Mesenchymal stem cell (in vitro differentiated cells and primary cell): ENCODE measurements around the gene PASK.
A peak's percentile ranks its signal among the peaks of the same experiment; 100 is the strongest.

Experiments used
- DNase-seq: peaks from one replicate; pipeline ENCODE4 v3.0.0-alpha.2; 2013
- H2AFZ ChIP-seq: one replicate; pipeline ENCODE4 v1.6.1; 2013; ENCODE audit warnings: low read depth, mild to moderate bottlenecking, control low read depth, inconsistent platforms, low read length, moderate library complexity
- H2AK5ac ChIP-seq: 2 replicates; pipeline ENCODE4 v1.6.1; 2013; ENCODE audit warnings: low read length, moderate library complexity, mild to moderate bottlenecking, inconsistent platforms; ENCODE audit not compliant: severe bottlenecking
- H2BK120ac ChIP-seq: one replicate; pipeline ENCODE4 v1.6.1; 2013; ENCODE audit warnings: low read depth, mild to moderate bottlenecking, inconsistent platforms, low read length, moderate library complexity
- H2BK12ac ChIP-seq, 2 experiments: one replicate each; pipeline ENCODE4 v1.6.1; 2013; ENCODE audit warnings: inconsistent platforms in 2 of 2, low read length in 2 of 2, mild to moderate bottlenecking in 2 of 2, moderate library complexity in 2 of 2, control low read depth in 1 of 2
- H2BK15ac ChIP-seq: one replicate; pipeline ENCODE4 v1.6.1; 2013; ENCODE audit warnings: mild to moderate bottlenecking, low read depth, inconsistent platforms; ENCODE audit not compliant: poor library complexity, severe bottlenecking
- H2BK5ac ChIP-seq: 2 replicates; pipeline ENCODE4 v1.6.1; 2013; ENCODE audit warnings: low read depth, mild to moderate bottlenecking, low read length, control low read depth, inconsistent platforms; ENCODE audit not compliant: poor library complexity, severe bottlenecking
- H3K14ac ChIP-seq, 2 experiments: one replicate each; pipeline ENCODE4 v1.6.1; 2013; ENCODE audit warnings: inconsistent platforms in 2 of 2, low read length in 2 of 2, control low read depth in 1 of 2, mild to moderate bottlenecking in 1 of 2, moderate library complexity in 1 of 2
- H3K18ac ChIP-seq, 2 experiments: one replicate each; pipeline ENCODE4 v1.6.1; 2013; ENCODE audit warnings: inconsistent platforms in 2 of 2, low read length in 2 of 2, control low read depth in 1 of 2, low read depth in 1 of 2, mild to moderate bottlenecking in 1 of 2
- H3K23ac ChIP-seq, 2 experiments: one replicate each; pipeline ENCODE4 v1.6.1; 2013; ENCODE audit warnings: inconsistent platforms in 2 of 2, low read length in 2 of 2, mild to moderate bottlenecking in 2 of 2, moderate library complexity in 2 of 2, control low read depth in 1 of 2
- H3K27ac ChIP-seq: 2 replicates; pipeline ENCODE4 v1.5.1; 2013; ENCODE audit warnings: mild to moderate bottlenecking, moderate library complexity, low read length, control low read depth, inconsistent platforms; ENCODE audit not compliant: poor library complexity, severe bottlenecking
- H3K27me3 ChIP-seq, 2 experiments: 2 replicates each; pipeline versions ENCODE4 v1.6.1 to v1.7.0; 2013; ENCODE audit warnings: low read length in 2 of 2, mild to moderate bottlenecking in 2 of 2, moderate library complexity in 2 of 2, control low read depth in 1 of 2, inconsistent platforms in 1 of 2; ENCODE audit not compliant: control insufficient read depth in 1 of 2, insufficient read depth in 1 of 2
- H3K36me3 ChIP-seq, 2 experiments: 2 replicates each; pipeline versions ENCODE4 v1.6.1 to v1.7.0; 2013; ENCODE audit warnings: low read length in 2 of 2, control low read depth in 1 of 2, inconsistent platforms in 1 of 2, low read depth in 1 of 2, mild to moderate bottlenecking in 1 of 2; ENCODE audit not compliant: insufficient read depth in 2 of 2, control insufficient read depth in 1 of 2
- H3K4ac ChIP-seq, 2 experiments: one replicate each; pipeline ENCODE4 v1.6.1; 2013; ENCODE audit warnings: inconsistent platforms in 2 of 2, low read length in 2 of 2, mild to moderate bottlenecking in 2 of 2, moderate library complexity in 2 of 2, control low read depth in 1 of 2, low read depth in 1 of 2
- H3K4me1 ChIP-seq: 2 replicates; pipeline ENCODE4 v1.6.1; 2013; ENCODE audit warnings: low read depth, low read length, control low read depth; ENCODE audit not compliant: control insufficient read depth, insufficient read depth
- H3K4me2 ChIP-seq: 2 replicates; pipeline ENCODE4 v1.6.1; 2013; ENCODE audit warnings: low read length, mild to moderate bottlenecking, inconsistent platforms; ENCODE audit not compliant: poor library complexity, severe bottlenecking
- H3K4me3 ChIP-seq, 2 experiments: 2 replicates each; pipeline versions ENCODE4 v1.5.1 to v1.7.0; 2013; ENCODE audit warnings: low read length in 2 of 2, mild to moderate bottlenecking in 2 of 2, control low read depth in 1 of 2, low read depth in 1 of 2; ENCODE audit not compliant: insufficient read depth in 1 of 2
- H3K79me1 ChIP-seq: replicated peaks from 2 replicates; pipeline ENCODE4 v1.6.1; 2013; ENCODE audit warnings: mild to moderate bottlenecking, control low read depth, low read length, inconsistent platforms; ENCODE audit not compliant: poor library complexity, severe bottlenecking
- H3K9ac ChIP-seq: 2 replicates; pipeline ENCODE4 v1.7.0; 2013; ENCODE audit warnings: mild to moderate bottlenecking, low read length, moderate library complexity
- H3K9me3 ChIP-seq: 2 replicates; pipeline ENCODE4 v1.7.0; 2013; ENCODE audit warnings: mild to moderate bottlenecking, low read length; ENCODE audit not compliant: control insufficient read depth
- H4K8ac ChIP-seq: one replicate; pipeline ENCODE4 v1.6.1; 2013; ENCODE audit warnings: inconsistent platforms, mild to moderate bottlenecking, low read length, moderate library complexity
- H4K91ac ChIP-seq: one replicate; pipeline ENCODE4 v1.6.1; 2013; ENCODE audit warnings: mild to moderate bottlenecking, low read length, inconsistent platforms
- WGBS: methylation state at CpG from one replicate; pipeline ENCODE4 v1.1.7; 2013; ENCODE audit warnings: mixed read lengths; 5-methylcytosine and 5-hydroxymethylcytosine counted together

Gene PASK

GRCh38 chr2:241168366-241168765 is 19.1 kb upstream of the PASK start:
- Histone ChIP-seq H3K36me3 (peaks cover 56 to 82% of the 10 kb centered on the region in 2 experiments), H3K4me2 (no peak overlapping the region), H3K27me3 (no peaks in the 10 kb centered on the region), H4K91ac (no peak overlapping the region), H3K9me3 (peaks cover 21% of the 10 kb centered on the region), H3K23ac (no peak overlapping the region), H2BK15ac (no peak overlapping the region), H3K4ac (no peak overlapping the region), H2BK12ac (no peak overlapping the region), H3K4me3 (no peak overlapping the region), H4K8ac (no peak overlapping the region), H3K18ac (no peak overlapping the region), H2BK5ac (no peak overlapping the region), H3K79me1 (no peaks in the 10 kb centered on the region), H3K27ac (no peak overlapping the region), H3K14ac (no peak overlapping the region), H2AK5ac (no peak overlapping the region), H2AFZ (no peak overlapping the region), H3K9ac (no peak overlapping the region), H2BK120ac (no peak overlapping the region), H3K4me1 (no peaks in the 10 kb centered on the region)
- WGBS: 96% methylated on average over 15 of the region's 15 CpGs
- no peak for DNase-seq

- H3K18ac ChIP-seq: no peak overlapping the region
- no peaks in the 10 kb centered on the region for H3K27me3 ChIP-seq
- H3K9me3 ChIP-seq: no peaks in the 10 kb centered on the region
- H3K4ac ChIP-seq: no peak overlapping the region
- H3K23ac ChIP-seq: no peak overlapping the region
- H2BK15ac ChIP-seq: no peak overlapping the region
- H3K79me1 ChIP-seq: peaks cover 3% of the 10 kb centered on the region
- no peak overlapping the region for H4K91ac ChIP-seq
- 78% methylated on average over 3 of the region's 3 CpGs for WGBS
- H2BK120ac ChIP-seq: no peak overlapping the region
- H3K14ac ChIP-seq: no peak overlapping the region
- peaks cover 57 to 73% of the 10 kb centered on the region in 2 experiments for H3K36me3 ChIP-seq
- no peak overlapping the region for H3K4me3 ChIP-seq
- H2AFZ ChIP-seq: no peak overlapping the region
- H3K4me1 ChIP-seq: peaks cover 3% of the 10 kb centered on the region
- no peak overlapping the region for H2BK12ac ChIP-seq
- H3K27ac ChIP-seq: no peak overlapping the region
- H2BK5ac ChIP-seq: no peak overlapping the region
- H4K8ac ChIP-seq: no peak overlapping the region
- no peak overlapping the region for H3K9ac ChIP-seq
- no peak overlapping the region for H2AK5ac ChIP-seq
- no peak for DNase-seq
- H3K4me2 ChIP-seq: no peak overlapping the region
Measured at GRCh38 chr2:241163601-241164118, 14.4 kb upstream of the PASK start.

- Histone ChIP-seq H3K27me3 (no peaks in the 10 kb centered on the region), H3K9ac (peak overlapping the region; percentile 38), H3K36me3 (peaks cover 50 to 71% of the 10 kb centered on the region in 2 experiments), H3K23ac (no peak overlapping the region), H2BK120ac (no peak overlapping the region), H3K27ac (no peak overlapping the region), H3K79me1 (peaks cover 6% of the 10 kb centered on the region), H2AK5ac (no peak overlapping the region), H4K91ac (no peak overlapping the region), H3K14ac (no peak overlapping the region), H2AFZ (no peak overlapping the region), H3K9me3 (no peaks in the 10 kb centered on the region), H4K8ac (peak overlapping the region; percentile 14), H3K4me1 (peaks cover 7% of the 10 kb centered on the region), H3K4ac (no peak overlapping the region), H2BK15ac (no peak overlapping the region), H3K4me2 (no peak overlapping the region), H2BK5ac (no peak overlapping the region), H3K4me3 (peak overlapping the region in 1 of 2 experiments; percentile 6), H3K18ac (no peak overlapping the region), H2BK12ac (no peak overlapping the region)
- peak; percentile 33 for DNase-seq
- 75% methylated on average over 9 of the region's 9 CpGs for WGBS
Measured at GRCh38 chr2:241161646-241162281, 12.5 kb upstream of the PASK start.

DNA sequence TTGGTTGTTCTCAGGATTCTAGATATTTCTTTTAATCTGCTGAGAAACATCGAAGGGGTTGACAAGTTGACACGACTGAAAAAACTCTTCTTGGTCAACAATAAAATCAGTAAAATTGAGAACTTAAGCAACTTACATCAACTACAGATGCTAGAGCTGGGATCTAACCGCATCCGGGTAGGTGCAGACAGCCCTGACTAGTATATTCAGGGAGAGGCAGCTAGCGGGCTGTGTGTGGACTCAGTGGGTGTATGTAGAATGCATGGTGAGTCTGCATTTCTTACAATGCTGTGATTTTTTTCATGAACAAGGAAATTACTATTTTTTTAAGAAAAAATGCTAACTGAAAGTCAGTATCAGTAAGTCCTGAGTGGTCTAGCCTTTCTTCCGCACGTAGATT is 11.0 kb upstream of the PASK start:
- Histone ChIP-seq H3K79me1 (peaks cover 10% of the 10 kb centered on the region), H3K4me3 (no peak overlapping the region), H3K4me1 (peaks cover 8% of the 10 kb centered on the region), H3K36me3 (peaks cover 45 to 60% of the 10 kb centered on the region in 2 experiments), H2AFZ (no peak overlapping the region), H3K4ac (no peak overlapping the region), H3K14ac (no peak overlapping the region), H2BK15ac (no peak overlapping the region), H2BK120ac (no peak overlapping the region), H3K9ac (no peak overlapping the region), H2AK5ac (no peak overlapping the region), H4K91ac (no peak overlapping the region), H4K8ac (no peak overlapping the region), H2BK5ac (no peak overlapping the region), H3K9me3 (no peaks in the 10 kb centered on the region), H3K27me3 (no peaks in the 10 kb centered on the region), H3K18ac (no peak overlapping the region), H3K23ac (no peak overlapping the region), H3K27ac (no peak overlapping the region), H2BK12ac (no peak overlapping the region), H3K4me2 (no peak overlapping the region)
- DNase-seq: no peak
- WGBS: 97% methylated on average over 7 of the region's 7 CpGs
